NCI-H187 (cell line): ENCODE measurements around the gene DOHH.

Experiments used
- DNase-seq, 2 experiments: peaks; one replicate each; lab custom pipeline; 2025; lab: John Stamatoyannopoulos, UW

Gene DOHH

DNA sequence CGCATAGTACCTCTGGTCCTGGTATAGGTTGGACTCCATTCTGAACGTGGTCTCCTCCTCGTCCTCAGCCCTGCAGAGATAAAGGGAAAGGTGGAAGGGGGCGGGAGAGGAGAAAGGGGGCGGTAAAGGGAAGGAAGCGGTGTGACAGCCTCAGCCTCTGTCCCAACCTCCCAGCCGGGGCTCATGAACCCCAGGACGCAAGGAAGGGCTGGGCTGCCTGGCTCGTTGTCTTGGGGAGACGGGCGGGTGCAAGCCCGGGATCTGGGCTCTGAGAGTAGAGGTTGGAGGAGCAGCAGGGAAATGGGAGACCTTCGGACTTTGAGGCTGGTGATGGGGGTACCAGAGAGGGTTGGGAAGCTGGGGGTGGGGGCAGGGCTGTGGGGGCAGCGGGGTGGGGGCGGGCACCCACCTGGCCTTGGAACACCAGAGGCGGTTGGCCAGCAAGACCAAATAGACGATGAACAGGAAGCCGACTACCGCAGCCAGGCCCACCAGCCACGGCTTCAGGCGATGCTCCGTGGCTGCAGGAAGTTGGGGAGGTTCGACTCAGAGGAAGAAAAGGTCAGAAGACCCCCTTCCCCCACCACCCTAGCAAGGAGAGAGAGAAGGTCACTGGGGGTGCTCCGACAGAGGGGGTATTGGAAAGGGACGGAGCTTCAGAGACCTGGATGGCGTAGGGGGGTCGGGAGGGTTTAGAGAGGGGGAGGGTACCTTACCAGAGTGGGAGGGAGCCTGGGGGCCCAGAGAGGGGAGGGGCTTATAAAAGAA lies 21.9 kb downstream of the DOHH start:
- DNase-seq, result no peak

- DNase-seq, result no peak
Measured at GRCh38 chr19:3477951-3478350, 22.5 kb downstream of the DOHH start.

GRCh38 chr19:3477506-3477905 lies 23.0 kb downstream of the DOHH start:
- no peak for DNase-seq

GRCh38 chr19:3476830-3477229 lies 23.6 kb downstream of the DOHH start:
- DNase-seq, result no peak

DNA sequence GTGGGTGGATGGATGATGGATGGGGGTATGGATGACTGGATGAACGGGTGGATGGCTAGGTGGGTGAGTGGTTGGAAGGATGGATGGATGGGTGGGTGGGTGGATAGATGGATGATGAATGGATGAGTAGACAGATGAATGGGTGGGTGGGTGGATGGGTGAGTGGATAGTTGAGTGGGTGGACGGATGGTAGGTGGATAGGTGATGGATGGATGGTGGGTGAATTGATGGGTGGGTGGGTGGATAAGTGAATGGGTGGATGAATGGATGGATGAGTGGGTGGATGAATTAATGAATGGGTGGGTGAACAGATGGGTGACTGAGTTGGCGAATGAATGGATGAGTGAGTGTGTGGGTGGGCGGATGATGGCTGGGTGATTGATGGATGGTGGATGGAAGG lies 25.0 kb downstream of the DOHH start:
- DNase-seq, result no peak

DNA sequence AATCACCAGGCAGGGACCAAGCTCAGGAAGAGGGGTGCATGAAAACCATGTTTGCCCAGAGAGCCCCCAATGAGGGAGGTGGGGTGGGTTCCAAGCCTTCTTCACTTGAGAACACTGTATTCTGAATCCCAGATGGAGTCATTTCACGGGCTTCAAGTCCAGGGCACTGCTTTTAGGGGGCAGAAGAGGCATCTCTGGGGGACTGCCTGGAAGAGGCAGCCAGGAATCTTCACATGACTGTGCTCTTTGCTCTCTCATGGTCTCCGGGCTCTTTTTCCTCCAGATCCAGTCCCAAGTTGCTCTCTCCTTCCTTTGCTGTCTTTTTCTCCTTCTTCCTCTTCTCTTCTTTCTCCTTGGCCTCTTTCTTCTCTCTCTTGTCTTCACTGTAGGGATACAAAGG lies 25.9 kb downstream of the DOHH start:
- DNase-seq, result no peak

- DNase-seq, result no peak
Measured at GRCh38 chr19:3474010-3474409, 26.5 kb downstream of the DOHH start.

DNA sequence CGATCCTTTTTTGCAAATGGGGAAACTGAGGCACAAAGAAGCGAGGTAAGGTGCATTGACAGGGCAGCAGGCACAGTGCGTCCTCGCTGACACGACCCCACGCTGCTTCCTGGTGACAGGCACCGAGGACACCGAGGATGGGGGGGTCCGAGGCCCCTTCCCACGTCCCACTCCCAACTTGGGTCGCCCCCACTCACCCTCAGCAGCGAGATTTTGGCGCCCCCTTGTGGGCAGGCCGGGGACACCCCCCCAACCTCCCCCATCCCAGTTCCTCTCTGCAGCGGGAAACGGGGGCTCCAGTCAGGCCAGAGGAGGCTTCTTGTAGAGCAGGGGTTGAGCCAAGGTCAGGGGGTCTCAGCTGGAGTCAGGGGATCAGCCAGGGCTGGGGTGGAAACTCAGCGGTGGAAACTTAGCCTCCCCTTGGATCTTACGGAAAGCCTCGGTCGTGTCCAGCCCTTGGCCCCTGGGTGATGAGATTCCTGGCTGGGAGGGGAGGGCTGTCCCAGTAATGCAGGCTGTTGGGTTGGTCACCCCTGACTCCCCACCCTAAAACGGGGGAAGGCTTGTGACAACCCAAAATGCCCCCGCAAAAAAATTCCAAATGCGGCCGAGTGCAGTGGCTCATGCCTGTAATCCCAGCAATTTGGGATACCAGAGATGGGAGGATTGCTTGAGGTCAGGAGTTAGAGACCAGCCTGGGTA lies 28.4 kb downstream of the DOHH start:
- DNase-seq, result no peak

DNA sequence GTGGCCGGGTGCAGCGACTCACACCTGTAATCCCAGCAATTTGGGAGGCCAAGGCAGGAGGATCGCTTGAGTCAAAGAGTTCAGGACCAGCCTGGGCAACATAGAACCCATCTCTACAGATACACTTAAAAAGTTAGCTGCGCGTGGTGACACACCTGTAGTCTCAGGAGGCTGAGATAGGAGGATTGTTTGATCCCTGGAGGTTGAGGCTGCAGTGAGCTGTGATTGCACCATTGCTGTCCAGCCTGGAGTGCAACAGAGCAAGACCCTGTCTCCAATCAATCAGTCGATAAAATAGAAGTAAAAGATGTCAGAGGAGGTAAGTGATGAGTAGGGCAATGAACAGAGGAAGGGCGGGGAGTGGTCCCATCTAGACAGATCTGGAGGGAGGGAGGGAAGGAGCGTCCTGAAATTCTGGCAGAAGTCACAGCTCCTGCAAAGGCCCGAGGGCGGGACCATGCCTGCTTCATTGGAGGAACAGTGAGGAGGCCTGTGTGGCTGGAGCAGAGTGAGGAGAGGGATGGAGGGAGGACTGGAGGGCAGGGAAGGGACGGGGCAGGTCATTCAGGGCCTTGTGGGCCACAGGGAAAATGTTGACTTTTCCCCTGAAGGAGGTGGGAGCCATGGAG lies 29.9 kb downstream of the DOHH start:
- DNase-seq, result no peak

- no peak for DNase-seq
Measured at GRCh38 chr19:3469638-3470499, 30.6 kb downstream of the DOHH start.

GRCh38 chr19:3468211-3468610 lies 32.3 kb downstream of the DOHH start:
- no peak for DNase-seq

- no peak for DNase-seq
Measured at GRCh38 chr19:3467437-3468198, 32.9 kb downstream of the DOHH start.

- no peak for DNase-seq
Measured at GRCh38 chr19:3466635-3467034, 33.8 kb downstream of the DOHH start.

DNA sequence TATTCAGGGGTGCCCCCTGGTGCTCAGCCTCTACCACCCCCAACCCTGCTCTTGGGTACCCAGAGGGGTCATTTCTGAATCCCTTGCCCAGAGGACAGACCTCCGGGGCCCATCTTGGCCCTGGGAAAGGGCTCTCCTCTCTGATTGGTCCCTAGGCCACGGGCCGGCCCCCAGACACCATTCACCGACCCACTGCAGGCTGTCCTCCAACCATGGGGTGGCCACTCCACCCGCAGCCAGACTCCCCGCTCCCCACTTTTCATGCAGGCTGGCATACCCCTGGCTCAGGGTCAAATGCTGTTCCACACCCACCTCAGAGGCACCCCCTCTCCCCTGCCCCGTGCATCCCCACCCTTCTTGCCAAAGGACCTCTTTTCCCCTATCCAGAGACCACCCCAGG lies 34.9 kb downstream of the DOHH start:
- no peak for DNase-seq

GRCh38 chr19:3464587-3465235 lies 35.8 kb downstream of the DOHH start:
- no peak for DNase-seq

- no peak for DNase-seq
Measured at GRCh38 chr19:3463714-3464586, 36.5 kb downstream of the DOHH start.

DNA sequence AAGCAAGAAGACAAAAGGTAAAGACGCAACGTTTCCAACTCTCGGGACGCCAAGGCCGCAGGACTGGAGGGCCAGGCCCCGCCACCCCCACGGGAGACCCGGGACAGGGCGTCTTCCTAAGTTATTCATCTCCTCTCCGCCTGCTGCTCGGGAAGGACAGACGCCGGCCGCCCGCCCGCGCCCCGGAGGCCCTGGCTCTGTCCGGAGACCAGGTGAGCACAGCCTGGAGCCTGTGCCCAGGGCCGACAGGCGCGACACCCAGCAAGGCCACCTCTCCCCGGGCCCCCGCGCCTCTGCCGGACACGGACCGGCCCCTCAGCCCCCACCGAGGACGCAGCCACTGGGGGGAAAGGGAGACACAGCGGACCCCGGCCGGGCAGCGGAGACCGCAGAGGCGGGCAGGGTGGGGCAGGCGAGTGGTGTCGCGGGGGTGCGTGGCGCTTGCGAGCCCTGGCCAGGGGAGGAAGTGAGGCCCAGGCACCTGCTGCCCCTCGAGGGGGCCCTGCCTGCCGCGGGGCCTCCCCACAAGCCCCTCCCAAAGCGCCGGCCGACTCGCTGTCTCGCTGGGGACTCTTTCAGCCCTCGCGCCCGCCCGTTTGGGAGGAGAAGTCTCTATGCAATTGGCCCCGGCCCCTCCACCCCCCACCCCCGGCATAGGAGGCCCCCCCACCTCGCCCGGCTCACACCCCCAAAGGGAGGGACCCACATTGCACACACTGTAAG lies 37.3 kb downstream of the DOHH start:
- no peak for DNase-seq

DNA sequence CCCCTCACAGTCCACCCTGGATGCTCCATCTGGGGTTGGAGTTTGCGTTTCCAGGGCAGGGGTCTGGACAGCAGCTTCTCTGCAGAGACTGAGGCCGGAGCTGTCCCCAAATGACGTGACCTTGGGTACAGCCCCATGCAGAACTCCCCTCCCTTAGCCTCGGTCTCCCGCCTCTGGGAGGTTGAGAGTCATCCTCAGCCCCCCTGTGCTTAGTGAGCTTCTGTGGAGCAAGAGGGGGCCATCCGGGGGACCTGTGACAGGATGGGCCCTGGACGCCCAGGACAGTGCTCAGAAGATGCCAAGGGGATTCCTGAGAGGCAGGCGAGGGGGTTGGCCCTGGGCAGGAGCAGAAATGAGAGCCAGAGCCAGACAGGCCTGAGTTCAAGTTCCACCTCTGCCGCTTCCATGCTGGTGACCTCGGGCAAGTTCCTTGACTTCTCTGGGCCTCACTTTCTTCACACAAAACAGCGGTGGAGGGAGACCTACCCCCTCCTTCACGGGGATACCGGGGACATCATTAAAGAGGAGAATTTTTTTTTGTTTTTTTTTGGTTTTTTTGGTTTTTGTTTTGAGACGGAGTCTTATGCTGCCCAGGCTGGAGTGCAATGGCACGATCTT lies 40.4 kb downstream of the DOHH start:
- no peak for DNase-seq
